Measurements from ENCODE around the gene CLASP1.

CLASP1 gene

DNA sequence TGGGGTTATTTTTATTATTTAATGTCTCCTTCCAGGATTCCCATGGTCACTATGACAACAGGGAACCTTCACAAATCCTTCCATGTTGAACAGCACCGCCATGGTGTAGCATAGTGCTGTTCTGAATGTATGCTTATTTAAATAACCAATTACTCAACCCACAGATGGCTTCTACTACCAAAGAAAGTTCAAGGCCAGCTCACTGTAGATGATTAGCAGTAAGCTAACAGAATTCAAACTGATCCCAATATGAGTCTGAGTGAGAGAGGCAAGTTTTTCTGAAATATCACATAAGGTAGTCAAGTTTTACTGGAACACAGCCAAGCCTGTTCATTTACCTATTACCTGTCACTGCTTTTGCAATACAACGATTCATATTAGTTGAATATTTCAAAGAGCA, 51.2 kb downstream of the CLASP1 start:
- in situ Hi-C loops (cut with HindIII; ENCODE audit: low pct_ligation_motif_present, low pct_unique_long_range_greater_than_20kb, low sequenced_read_pairs), result no loop called here

DNA sequence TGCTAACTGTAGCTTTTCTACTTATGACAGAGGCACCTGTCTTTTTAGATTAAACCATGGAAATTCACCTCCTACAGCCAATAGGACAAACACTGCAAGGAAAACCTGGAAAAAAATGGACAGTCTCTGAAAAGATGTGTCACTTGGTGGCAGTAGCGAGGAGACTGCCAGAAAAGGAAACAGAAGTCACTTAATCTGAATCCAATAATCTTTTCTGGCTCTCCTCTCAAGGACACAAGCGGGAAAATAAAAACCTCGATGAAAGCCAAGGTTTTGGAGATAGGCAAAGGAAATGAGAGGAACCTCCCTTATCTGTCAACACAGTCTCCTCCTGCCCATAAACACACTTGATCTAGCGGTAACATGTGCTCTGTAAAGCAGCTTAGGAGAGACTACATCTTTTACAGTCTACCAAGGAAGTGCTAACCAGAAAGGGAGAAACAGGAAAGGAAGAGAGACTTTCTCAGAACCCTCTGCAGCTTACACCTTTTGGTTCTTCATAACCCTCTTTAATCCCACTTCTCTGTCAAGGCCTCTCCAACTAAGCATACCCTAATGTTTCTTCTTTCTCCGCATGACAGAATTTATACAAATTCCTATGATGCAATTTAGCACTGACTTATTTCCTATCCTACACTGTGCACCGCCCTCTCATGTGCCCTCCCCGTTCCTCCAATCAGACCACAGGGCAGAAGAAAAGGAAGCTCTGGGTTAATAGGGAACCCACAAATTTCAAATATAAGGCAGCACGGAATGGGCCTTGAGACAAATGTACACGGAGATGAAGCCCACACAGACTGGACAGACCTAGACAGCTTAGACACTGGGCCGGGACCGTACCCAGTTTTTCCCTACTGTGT, 52.8 kb downstream of the CLASP1 start:
- peak; percentile 89 for DNase-seq
- in situ Hi-C loops (cut with HindIII; ENCODE audit: low pct_ligation_motif_present, low pct_unique_long_range_greater_than_20kb, low sequenced_read_pairs), result no loop called here

More for the DNA sequence above, 51.2 kb downstream of the CLASP1 start:
- DNase-seq, result no peak

DNA sequence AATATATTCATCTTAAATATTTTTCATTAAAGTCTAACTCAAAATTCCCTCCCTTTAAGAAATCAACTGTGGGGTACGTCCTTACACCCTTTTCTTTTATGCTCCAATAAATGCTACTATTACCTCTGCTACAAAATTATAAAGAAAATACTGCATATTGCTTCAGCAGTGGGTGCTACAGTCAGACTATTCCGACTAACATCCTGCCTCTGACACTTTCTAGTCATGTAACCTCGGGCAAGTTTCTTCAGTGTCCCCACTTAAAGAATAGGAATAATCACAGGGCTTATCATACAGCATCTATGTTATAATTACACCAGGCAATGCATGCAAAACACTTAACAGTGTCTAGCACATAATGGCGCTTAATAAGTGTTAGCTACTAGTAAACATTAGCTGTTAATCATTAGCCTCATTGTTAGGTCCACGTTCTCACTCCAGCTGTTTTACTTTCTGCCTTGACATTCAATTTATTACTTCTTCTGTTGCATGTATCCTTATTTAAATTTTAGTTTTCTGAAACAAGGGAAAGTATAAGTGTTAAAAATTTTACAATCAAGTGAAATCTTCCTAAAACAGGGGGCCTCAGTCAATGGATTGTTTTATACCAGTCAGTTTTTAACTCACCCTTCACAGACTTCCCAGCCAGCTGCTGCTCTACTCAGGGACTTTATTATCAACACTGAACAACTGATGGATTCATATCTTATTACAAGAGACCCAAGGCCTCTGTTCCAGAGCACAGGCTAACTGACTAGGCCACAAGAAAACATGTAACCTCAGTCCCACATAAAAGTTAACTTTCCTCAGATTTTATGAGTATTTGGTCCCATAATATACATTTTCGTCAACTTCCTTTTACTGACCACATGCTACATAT, 54.0 kb downstream of the CLASP1 start:
- peak; percentile 47 for DNase-seq
- in situ Hi-C loops (cut with HindIII; ENCODE audit: low pct_ligation_motif_present, low pct_unique_long_range_greater_than_20kb, low sequenced_read_pairs), result no loop called here

DNA sequence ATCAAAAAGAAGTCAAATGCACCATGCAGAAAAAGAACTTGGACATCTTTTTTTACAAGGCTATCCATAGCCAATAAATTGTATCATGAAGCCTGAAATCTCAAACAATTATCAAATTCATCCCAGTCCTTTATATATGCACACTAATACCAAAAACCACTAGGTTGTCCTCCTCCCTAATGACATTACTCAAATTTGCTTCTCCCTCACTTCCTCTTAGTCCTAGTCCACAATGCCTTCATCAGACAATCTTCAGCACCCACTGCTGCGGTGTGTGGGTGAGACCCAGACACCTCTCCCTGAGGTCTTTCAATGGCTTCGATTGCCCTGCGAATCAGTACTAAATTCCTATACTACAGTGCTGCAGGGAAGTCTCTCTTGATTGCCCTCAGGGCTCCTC, 58.1 kb downstream of the CLASP1 start:
- in situ Hi-C loops (cut with HindIII; ENCODE audit: low pct_ligation_motif_present, low pct_unique_long_range_greater_than_20kb, low sequenced_read_pairs), result no loop called here
- DNase-seq, result no peak

DNA sequence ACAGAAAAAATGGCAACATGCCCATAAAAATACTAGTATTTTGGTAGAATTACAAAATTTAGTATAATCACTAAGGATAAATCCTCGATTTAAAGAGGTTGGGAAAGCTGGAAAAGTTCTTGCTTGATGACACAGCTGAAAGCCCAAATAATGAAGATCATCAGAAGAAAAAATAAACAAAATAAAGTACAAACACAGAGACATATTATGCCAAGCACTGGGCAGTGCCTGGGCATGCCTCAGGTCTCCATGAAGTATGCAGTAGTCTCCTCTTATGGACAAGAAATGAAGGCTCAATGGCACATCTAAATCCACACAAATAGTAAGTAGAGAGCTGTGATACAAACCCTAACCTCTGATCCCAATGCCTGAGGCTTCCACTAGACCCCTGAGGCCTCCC, 60.9 kb downstream of the CLASP1 start:
- no peak for DNase-seq
- in situ Hi-C loops (cut with HindIII; ENCODE audit: low pct_ligation_motif_present, low pct_unique_long_range_greater_than_20kb, low sequenced_read_pairs), result no loop called here

DNA sequence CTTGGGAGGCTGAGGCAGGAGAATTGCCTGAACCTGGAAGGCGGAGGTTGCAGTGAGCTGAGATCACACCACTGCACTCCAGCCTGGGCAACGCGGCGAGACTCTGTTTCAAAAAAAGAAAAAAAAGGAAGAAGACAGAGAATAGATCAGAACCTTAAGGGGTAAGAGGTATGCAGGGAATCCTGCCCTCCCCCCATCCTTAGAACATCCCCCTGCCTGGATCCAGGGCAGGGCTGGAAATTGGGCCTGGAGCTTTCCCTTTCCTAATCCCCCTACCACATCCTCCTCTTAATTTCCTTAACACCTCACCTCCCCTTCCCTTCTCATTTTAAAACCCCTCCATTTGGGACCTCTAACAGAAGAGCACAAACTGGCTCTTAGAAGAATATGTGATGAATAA, 62.1 kb downstream of the CLASP1 start:
- in situ Hi-C loops (cut with HindIII; ENCODE audit: low pct_ligation_motif_present, low pct_unique_long_range_greater_than_20kb, low sequenced_read_pairs), result no loop called here
- DNase-seq, result no peak

DNA sequence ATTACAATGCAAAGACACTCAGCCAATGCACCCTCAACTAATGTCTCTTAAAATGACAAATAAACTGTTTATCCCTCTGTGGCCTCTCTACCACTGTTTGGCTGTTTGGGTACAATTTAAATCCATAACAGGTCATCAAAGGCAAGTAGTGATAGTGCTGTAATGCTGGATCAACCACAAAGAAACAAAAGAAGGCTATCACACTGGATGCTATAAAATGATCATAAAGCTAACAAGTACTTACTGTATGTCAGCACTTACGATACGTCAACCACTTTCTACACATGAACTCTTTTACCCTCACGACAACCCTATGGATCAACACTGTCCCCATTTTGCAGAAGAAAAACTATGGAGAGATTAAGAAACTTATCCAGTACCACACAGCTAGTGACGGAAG, 64.5 kb downstream of the CLASP1 start:
- in situ Hi-C loops (cut with HindIII; ENCODE audit: low pct_ligation_motif_present, low pct_unique_long_range_greater_than_20kb, low sequenced_read_pairs), result no loop called here
- DNase-seq, result no peak

DNA sequence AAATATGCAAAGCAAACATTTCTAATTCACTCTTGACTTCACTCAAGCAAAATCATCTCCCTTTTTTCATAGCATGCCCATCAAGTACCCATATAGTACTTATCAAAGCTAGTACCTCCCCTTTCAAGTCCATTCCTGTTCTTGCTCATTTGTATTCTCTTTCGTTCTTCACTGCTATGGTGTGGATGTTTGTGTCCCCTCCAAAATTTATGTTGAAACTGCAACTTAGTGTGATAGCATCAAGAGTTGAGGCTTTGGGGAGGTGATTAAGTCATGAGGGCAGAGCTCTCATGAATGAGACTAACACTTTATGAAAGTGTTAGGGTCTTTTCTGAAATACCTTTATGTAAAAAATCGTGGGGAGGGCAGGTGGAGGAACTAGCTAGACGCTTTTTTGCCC, 65.7 kb downstream of the CLASP1 start:
- in situ Hi-C loops (cut with HindIII; ENCODE audit: low pct_ligation_motif_present, low pct_unique_long_range_greater_than_20kb, low sequenced_read_pairs), result no loop called here
- DNase-seq, result no peak

DNA sequence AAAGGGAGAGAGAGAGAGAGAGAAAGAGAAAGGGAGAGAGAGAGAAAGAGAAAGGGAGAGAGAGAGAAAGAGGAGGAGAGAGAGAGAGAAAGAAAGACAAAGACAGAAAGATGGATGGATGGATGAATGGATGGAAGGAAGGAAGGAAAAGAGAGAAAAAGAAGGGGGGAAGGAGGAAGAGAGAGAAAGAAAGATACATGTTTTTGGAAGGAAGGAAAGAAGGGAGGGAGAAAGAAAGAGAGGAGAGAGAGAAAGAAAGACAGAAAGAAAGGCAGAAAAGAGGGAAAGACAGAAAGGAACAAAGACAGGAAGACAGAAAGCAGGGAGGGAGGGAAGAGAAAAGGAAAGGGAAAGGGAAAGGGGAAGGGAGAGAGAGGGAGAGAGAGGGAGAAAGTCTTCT, 67.0 kb downstream of the CLASP1 start:
- DNase-seq, result no peak
- in situ Hi-C loops (cut with HindIII; ENCODE audit: low pct_ligation_motif_present, low pct_unique_long_range_greater_than_20kb, low sequenced_read_pairs), result no loop called here

DNA sequence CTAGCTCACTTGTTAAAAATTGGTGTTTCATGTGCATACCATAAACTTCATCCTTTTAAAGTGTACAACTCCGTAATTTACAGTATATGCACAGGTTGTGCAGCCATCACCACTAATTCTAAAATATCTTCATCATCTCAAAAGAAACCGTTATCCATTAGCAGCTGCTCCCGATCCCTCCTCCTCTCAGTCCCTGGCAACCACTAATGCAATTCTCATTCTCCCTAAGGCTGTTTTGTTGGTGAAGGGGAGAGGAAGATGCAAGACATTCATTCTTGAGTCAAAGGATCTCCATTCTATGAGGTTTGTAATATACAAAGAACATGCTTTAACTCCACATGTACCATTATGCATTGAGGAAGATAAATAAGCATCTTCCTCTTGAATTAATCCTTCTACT, 70.0 kb downstream of the CLASP1 start:
- in situ Hi-C loops (cut with HindIII; ENCODE audit: low pct_ligation_motif_present, low pct_unique_long_range_greater_than_20kb, low sequenced_read_pairs), result no loop called here
- no peak for DNase-seq

DNA sequence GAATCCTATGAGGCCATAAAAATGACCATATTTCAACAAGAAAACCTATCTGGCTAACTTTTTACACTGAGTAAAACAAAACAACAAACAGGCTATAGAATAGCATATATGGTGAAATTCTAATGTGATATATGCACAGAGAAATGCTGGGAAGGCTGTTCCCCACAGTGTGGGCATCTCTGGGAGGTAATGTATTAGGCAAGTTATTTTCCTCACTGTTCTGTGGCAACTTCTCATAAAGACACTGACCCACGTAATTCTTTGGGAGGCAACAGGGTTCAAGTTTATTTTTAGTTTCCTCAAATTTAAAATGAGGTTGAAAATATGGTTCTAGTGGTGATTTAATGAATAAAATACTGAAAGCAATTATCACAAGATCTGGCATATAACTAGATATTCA, 71.9 kb downstream of the CLASP1 start:
- no peak for DNase-seq
- in situ Hi-C loops (cut with HindIII; ENCODE audit: low pct_ligation_motif_present, low pct_unique_long_range_greater_than_20kb, low sequenced_read_pairs), result no loop called here

DNA sequence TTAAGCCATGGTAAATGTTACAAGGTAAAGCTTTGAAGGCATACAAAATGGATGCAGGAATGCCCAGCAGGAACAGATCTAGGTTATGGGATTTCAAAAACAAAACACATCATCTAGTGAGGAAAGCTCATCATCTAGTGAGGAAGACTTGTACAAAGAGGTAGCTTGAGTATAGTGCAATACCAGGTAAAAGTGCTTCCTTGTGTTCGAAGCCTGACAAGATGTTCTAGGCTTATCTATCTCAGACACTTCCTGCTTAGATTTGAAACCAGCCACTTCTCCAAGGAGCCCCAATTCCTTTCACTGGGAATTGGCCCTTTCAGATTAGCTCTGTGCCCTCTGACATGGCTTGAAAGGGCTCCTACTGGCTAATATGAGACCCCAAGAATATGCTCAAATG, 73.0 kb downstream of the CLASP1 start:
- DNase-seq, result no peak
- in situ Hi-C loops (cut with HindIII; ENCODE audit: low pct_ligation_motif_present, low pct_unique_long_range_greater_than_20kb, low sequenced_read_pairs), result no loop called here

DNA sequence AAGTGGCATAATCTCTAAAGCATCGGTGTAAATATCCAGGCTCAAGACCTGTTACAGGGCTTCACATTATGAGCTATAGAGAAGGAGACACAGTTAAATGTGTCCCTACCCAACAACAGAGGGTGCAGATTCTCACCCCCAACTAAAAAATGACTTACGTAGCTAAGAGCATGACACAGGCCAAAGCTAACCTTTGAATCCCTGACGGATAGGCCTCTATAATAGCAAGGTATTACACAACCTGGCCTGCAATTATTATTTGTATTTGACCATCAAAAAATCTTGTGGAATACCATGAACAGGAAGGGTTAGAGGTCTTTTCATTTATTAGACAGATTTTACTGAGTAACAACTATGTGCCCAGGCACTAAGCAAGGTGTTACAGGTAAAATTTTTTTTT, 73.5 kb downstream of the CLASP1 start:
- in situ Hi-C loops (cut with HindIII; ENCODE audit: low pct_ligation_motif_present, low pct_unique_long_range_greater_than_20kb, low sequenced_read_pairs), result no loop called here
- no peak for DNase-seq

DNA sequence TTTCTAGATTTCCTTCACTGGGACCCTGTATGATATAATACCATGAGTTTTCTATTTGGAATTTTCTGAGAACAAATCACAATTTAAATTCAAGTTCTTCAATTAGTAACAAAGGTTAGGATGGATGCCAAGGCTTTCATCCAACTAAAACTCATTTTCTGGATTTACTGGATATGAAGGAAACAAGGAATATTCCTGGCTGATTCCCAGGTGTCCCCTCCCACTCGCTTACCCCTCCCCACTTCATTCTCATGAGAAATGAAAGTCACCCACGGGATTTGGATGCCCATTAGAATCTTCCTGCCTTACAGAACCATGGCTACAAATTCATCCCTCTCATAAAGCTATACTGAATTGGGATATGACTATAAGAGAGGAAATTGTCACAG, 78.6 kb downstream of the CLASP1 start:
- DNase-seq, result no peak
- in situ Hi-C loops (cut with HindIII; ENCODE audit: low pct_ligation_motif_present, low pct_unique_long_range_greater_than_20kb, low sequenced_read_pairs), result no loop called here

DNA sequence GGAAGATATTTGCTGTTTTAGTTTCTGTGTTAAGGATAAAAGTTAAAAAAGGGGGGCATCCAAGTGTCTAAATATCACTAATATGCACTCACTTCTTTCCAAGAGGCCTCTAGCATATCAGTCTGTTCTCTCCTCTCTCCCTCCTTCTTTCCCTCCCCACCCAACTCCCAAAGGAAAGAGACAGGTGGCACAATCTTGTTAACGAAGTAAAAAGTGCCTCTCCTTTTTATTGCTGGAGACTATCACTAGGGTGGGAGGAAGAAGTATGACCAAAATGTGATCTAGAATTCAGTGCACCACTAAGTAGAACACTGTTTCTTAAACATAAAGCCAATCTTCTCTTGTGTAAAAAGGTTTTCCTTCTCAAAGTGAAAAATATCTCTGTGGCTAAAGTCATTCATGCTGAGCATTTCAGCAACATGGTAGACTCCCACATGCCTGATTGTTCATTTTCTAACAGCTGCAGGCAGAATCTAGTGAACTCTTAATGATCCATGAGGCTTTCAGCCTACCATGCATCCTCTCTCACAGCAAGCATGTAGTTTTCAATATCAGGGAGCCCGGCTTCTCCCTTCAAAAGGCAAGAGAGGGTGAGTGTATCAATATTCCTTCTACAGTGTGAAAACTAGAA, 79.1 kb downstream of the CLASP1 start:
- DNase-seq, result no peak
- in situ Hi-C loops (cut with HindIII; ENCODE audit: low pct_ligation_motif_present, low pct_unique_long_range_greater_than_20kb, low sequenced_read_pairs), result no loop called here

DNA sequence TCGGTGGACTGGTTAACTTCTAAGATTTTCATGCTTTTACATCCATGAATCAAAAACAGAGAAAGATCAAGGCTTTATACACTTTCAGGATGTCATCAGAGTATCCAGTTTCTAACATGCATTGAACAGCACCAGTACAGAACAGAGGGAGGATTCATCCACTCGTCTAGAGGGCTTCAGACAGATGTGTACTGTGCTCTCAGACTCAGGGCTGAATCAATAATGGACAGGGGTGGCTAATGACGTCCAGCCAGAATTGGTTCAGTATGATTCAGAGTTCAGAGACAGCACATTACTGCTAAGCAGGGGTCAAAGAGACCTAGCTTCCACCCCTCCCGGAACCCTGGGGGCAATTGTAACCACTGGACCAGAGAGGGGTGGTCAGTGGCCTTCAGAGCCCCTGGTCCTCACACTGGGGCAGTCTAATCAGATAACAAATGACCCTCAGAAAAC, 81.3 kb downstream of the CLASP1 start:
- in situ Hi-C loops (cut with HindIII; ENCODE audit: low pct_ligation_motif_present, low pct_unique_long_range_greater_than_20kb, low sequenced_read_pairs), result no loop called here
- no peak for DNase-seq

DNA sequence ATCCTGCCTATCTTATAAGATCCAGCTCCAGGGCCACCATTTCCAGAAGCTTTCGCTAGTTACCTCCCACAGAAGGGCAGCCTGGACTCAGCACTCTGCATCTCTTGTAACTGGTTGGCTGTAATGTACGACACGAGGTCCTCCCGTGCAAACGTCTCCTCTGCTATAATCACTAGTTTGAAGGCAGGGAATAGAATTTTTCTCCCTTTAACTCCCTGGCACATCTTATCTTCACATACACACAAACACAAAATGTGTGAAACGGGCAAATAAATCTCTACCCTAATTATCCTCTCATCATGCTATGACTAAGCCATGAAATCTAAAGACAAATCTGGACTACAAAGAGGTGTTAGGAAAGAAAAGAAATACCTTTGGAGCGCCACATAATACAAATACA, 81.8 kb downstream of the CLASP1 start:
- DNase-seq, result no peak
- in situ Hi-C loops (cut with HindIII; ENCODE audit: low pct_ligation_motif_present, low pct_unique_long_range_greater_than_20kb, low sequenced_read_pairs), result no loop called here

DNA sequence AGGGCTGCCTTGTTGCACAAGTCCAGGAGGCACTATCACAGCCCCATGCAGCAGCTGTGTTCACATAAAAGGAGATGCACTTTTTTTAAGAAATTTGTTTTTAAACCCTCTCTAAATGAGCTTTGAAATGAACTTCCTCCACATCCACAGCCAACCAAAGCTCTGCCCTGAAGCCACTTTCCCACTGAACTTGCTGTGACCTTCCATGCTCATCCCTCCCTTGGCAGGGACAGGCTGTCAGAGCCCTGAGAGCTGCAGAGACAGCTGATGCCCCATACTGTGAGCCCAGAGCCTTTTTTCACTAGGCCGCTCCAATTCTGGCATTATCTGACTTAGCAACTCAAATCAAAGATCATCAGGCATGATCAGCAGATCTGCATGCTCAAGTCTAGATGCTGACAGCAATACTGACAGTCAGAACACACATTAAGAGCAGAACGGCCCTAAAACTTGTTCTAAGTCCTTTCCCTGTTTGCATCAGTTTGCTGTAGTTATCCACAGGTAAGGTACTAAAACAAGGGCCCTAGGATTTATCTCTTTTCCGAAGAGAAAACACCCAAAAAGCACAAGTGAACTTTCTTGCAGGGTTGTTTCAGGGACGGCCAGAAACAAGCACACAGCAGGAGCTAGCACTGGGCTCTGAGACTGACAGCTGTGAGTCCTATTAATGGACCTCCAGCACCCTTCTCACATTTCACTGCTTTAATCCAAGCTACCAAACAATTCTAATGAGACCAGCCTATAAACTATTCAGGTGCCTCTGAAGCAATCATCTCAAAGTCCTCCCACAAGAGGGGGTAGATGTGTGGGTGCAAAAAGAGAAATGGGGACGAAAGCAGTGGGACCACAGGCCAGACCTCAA, 83.6 kb downstream of the CLASP1 start:
- no peak for DNase-seq
- in situ Hi-C loops (cut with HindIII; ENCODE audit: low pct_ligation_motif_present, low pct_unique_long_range_greater_than_20kb, low sequenced_read_pairs), result no loop called here
